Trophoblast cell (in vitro differentiated cells and primary cell): ENCODE measurements around the gene NFAT5.

Source experiments
- DNase-seq, 2 donors: peaks; one replicate each; pipeline ENCODE4 v3.0.0-alpha.2; 2016
- H2AFZ ChIP-seq: 2 replicates; pipeline ENCODE4 v1.6.1; 2013; ENCODE audit warnings: low read length, moderate library complexity, mild to moderate bottlenecking; ENCODE audit not compliant: insufficient read depth, poor library complexity
- H2AK5ac ChIP-seq: 2 replicates; pipeline ENCODE4 v1.6.1; 2013; ENCODE audit warnings: mild to moderate bottlenecking, low read length
- H2BK120ac ChIP-seq: 2 replicates; pipeline ENCODE4 v1.6.1; 2013; ENCODE audit warnings: low read length, mild to moderate bottlenecking, moderate library complexity; ENCODE audit not compliant: insufficient read depth, poor library complexity
- H2BK12ac ChIP-seq: 2 replicates; pipeline ENCODE4 v1.6.1; 2013; ENCODE audit warnings: mild to moderate bottlenecking, low read length, moderate library complexity
- H2BK5ac ChIP-seq: 2 replicates; pipeline ENCODE4 v1.6.1; 2013; ENCODE audit warnings: low read length, low read depth, moderate library complexity, mild to moderate bottlenecking; ENCODE audit not compliant: poor library complexity
- H3K14ac ChIP-seq: 2 replicates; pipeline ENCODE4 v1.6.1; 2013; ENCODE audit warnings: mild to moderate bottlenecking, low read length
- H3K18ac ChIP-seq: 2 replicates; pipeline ENCODE4 v1.6.1; 2013; ENCODE audit warnings: mild to moderate bottlenecking, low read length
- H3K23ac ChIP-seq: 2 replicates; pipeline ENCODE4 v1.6.1; 2013; ENCODE audit warnings: low read length
- H3K27ac ChIP-seq: 2 replicates; pipeline ENCODE4 v1.5.1; 2013; ENCODE audit warnings: low read depth, mild to moderate bottlenecking, inconsistent platforms, low read length, moderate library complexity
- H3K27me3 ChIP-seq: 2 replicates; pipeline ENCODE4 v1.6.1; 2013; ENCODE audit warnings: inconsistent platforms, mild to moderate bottlenecking, low read length, moderate library complexity; ENCODE audit not compliant: insufficient read depth
- H3K36me3 ChIP-seq, 2 experiments: 1 replicate in 1 of 2; 2 replicates in 1 of 2; pipeline ENCODE4 v1.6.1; 2013; ENCODE audit warnings: low read length in 2 of 2, mild to moderate bottlenecking in 2 of 2, moderate library complexity in 1 of 2; ENCODE audit not compliant: insufficient read depth in 2 of 2, control insufficient read depth in 1 of 2
- H3K4ac ChIP-seq: 2 replicates; pipeline ENCODE4 v1.6.1; 2013; ENCODE audit warnings: low read depth, mild to moderate bottlenecking, low read length, moderate library complexity
- H3K4me1 ChIP-seq, 2 experiments: 1 replicate in 1 of 2; 2 replicates in 1 of 2; pipeline ENCODE4 v1.6.1; 2013; ENCODE audit warnings: low read length in 2 of 2, mild to moderate bottlenecking in 2 of 2, moderate library complexity in 1 of 2; ENCODE audit not compliant: insufficient read depth in 2 of 2, control insufficient read depth in 1 of 2
- H3K4me2 ChIP-seq: 2 replicates; pipeline ENCODE4 v1.6.1; 2013; ENCODE audit warnings: inconsistent platforms, mild to moderate bottlenecking, low read length, moderate library complexity
- H3K4me3 ChIP-seq: 2 replicates; pipeline ENCODE4 v1.5.1; 2013; ENCODE audit warnings: mild to moderate bottlenecking, low read depth, low read length, inconsistent platforms
- H3K79me1 ChIP-seq: one replicate; pipeline ENCODE4 v1.6.1; 2013; ENCODE audit warnings: low read length
- H3K79me2 ChIP-seq: 2 replicates; pipeline ENCODE4 v1.6.1; 2013; ENCODE audit warnings: low read length, mild to moderate bottlenecking; ENCODE audit not compliant: control insufficient read depth, insufficient read depth, poor library complexity
- H3K9ac ChIP-seq: 2 replicates; pipeline ENCODE4 v1.6.1; 2013; ENCODE audit warnings: mild to moderate bottlenecking, low read length
- H3K9me3 ChIP-seq: 2 replicates; pipeline ENCODE4 v1.6.1; 2013; ENCODE audit warnings: low read depth, mild to moderate bottlenecking, control low read depth, inconsistent platforms, low read length; ENCODE audit not compliant: insufficient read depth
- H4K12ac ChIP-seq: 2 replicates; pipeline ENCODE4 v1.6.1; 2013; ENCODE audit warnings: low read depth, mild to moderate bottlenecking, low read length, moderate library complexity
- H4K8ac ChIP-seq: 2 replicates; pipeline ENCODE4 v1.6.1; 2013; ENCODE audit warnings: low read depth, mild to moderate bottlenecking, low read length, moderate library complexity
- H4K91ac ChIP-seq: one replicate; pipeline ENCODE4 v1.6.1; 2013; ENCODE audit warnings: low read depth, mild to moderate bottlenecking, low read length, moderate library complexity
- WGBS: extraction: QIAGEN DNeasy Blood & Tissue Kit; methylation state at CpG from one replicate; pipeline ENCODE4 v1.1.7; 2013; ENCODE audit warnings: missing lambda C conversion rate; ENCODE audit not compliant: insufficient read length, insufficient coverage; ENCODE audit errors: extremely low coverage; 5-methylcytosine and 5-hydroxymethylcytosine counted together

The NFAT5 gene

DNA sequence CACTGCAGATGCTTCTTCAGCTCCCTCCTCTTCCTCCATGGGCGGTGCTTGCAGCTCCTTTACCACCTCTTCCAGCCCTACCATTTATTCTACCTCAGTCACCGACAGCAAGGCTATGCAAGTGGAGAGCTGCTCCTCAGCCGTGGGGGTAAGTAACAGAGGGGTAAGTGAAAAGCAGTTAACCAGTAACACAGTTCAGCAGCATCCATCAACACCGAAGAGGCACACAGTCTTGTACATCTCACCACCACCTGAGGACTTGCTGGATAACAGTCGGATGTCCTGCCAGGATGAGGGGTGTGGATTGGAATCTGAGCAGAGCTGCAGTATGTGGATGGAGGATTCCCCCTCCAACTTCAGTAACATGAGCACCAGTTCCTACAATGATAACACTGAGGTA lies 81.3 kb downstream of the NFAT5 start:
- Histone ChIP-seq H3K36me3 (peaks cover 6% of the 10 kb centered on the region in 2 experiments), H3K23ac (peak overlapping the region; percentile 37), H2AK5ac (no peak overlapping the region), H3K9me3 (no peaks in the 10 kb centered on the region), H3K79me1 (no peaks in the 10 kb centered on the region), H4K91ac (no peak overlapping the region), H2BK5ac (no peak overlapping the region), H2BK12ac (no peak overlapping the region), H2AFZ (no peak overlapping the region), H3K14ac (no peak overlapping the region), H3K9ac (peak overlapping the region; percentile 57), H3K27me3 (no peaks in the 10 kb centered on the region), H3K27ac (no peak overlapping the region), H3K4me1 (no peaks in the 10 kb centered on the region), H3K4ac (no peak overlapping the region), H3K4me2 (no peak overlapping the region), H3K18ac (no peak overlapping the region), H4K12ac (no peak overlapping the region), H3K4me3 (peak overlapping the region; percentile 12), H4K8ac (no peak overlapping the region), H2BK120ac (no peak overlapping the region), H3K79me2 (no peaks in the 10 kb centered on the region)
- WGBS, result no CpG with 5 or more reads among the region's 5 CpGs
- no peak for DNase-seq

DNA sequence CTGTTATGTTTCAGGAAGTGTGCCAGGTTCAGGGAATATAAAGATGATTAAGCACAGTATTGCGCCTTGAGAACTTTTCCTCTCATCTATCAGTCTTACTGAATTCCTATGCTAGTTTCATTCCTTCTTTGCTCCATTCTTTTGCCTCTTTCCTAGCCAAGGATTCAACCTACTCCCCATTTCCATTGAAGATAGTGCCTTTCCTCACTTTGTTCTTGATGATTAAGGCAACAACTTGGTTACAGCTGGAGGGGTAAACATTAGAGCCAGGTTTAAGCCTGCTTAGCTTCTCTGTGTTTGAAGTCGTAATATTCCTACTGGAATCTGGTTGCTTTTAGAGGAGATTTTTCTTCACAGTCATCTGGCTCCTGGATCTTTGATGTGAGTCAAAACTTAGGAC lies 85.5 kb downstream of the NFAT5 start:
- Histone ChIP-seq H3K36me3 (peaks cover 12% of the 10 kb centered on the region in 2 experiments), H3K14ac (no peak overlapping the region), H3K4me1 (no peaks in the 10 kb centered on the region), H2AK5ac (no peak overlapping the region), H3K79me1 (no peaks in the 10 kb centered on the region), H3K18ac (no peak overlapping the region), H3K9ac (no peak overlapping the region), H3K27ac (no peak overlapping the region), H3K79me2 (no peaks in the 10 kb centered on the region), H3K4me2 (no peak overlapping the region), H3K9me3 (no peaks in the 10 kb centered on the region), H2BK5ac (no peak overlapping the region), H3K4me3 (no peak overlapping the region), H2BK120ac (no peak overlapping the region), H3K23ac (no peak overlapping the region), H2BK12ac (no peak overlapping the region), H4K8ac (no peak overlapping the region), H4K12ac (no peak overlapping the region), H3K4ac (no peak overlapping the region), H4K91ac (no peak overlapping the region), H3K27me3 (no peaks in the 10 kb centered on the region), H2AFZ (no peak overlapping the region)
- DNase-seq, result no peak
- no CpG with 5 or more reads among the region's 2 CpGs for WGBS

DNA sequence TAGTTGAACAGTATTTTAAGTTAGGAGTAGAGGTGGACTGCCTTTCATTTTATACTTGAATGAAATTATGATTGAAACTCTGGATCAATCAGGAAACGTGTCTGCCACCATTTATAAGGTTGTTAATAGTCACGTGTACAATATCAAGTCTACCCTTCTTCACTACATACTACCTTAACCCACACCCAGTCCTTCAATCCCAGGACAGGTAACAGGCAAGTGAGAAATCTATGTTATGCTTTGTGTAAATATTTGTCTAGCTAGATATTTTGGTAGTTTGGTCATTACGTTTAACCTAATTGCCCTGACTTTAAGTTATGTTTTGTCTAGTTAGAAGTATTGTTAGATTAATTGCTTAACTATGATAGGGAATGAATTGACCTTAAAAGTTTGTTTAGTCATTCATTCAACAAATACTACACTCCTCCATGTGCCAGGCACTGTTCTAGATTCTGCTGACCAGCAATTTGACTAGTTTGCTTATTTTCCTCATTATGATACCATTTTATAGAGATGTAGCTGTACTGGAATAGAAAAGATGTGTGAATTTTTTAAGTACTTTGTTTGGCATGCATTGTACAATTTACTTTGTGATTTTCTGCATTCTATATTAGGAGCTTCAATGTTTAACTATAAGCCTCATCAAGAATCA lies 88.6 kb downstream of the NFAT5 start:
- Histone ChIP-seq H2BK120ac (no peak overlapping the region), H2BK5ac (no peak overlapping the region), H3K23ac (no peak overlapping the region), H3K14ac (no peak overlapping the region), H3K9me3 (no peaks in the 10 kb centered on the region), H3K27ac (no peak overlapping the region), H3K79me2 (no peaks in the 10 kb centered on the region), H2AFZ (no peak overlapping the region), H3K27me3 (no peaks in the 10 kb centered on the region), H3K36me3 (peaks cover 12 to 22% of the 10 kb centered on the region in 2 experiments), H3K18ac (no peak overlapping the region), H3K79me1 (no peaks in the 10 kb centered on the region), H3K9ac (no peak overlapping the region), H3K4ac (no peak overlapping the region), H3K4me1 (no peaks in the 10 kb centered on the region), H2BK12ac (no peak overlapping the region), H3K4me3 (no peak overlapping the region), H2AK5ac (no peak overlapping the region), H4K8ac (no peak overlapping the region), H3K4me2 (no peak overlapping the region), H4K12ac (no peak overlapping the region), H4K91ac (no peak overlapping the region)
- WGBS, result no CpG with 5 or more reads among the region's 3 CpGs
- DNase-seq, result no peak

DNA sequence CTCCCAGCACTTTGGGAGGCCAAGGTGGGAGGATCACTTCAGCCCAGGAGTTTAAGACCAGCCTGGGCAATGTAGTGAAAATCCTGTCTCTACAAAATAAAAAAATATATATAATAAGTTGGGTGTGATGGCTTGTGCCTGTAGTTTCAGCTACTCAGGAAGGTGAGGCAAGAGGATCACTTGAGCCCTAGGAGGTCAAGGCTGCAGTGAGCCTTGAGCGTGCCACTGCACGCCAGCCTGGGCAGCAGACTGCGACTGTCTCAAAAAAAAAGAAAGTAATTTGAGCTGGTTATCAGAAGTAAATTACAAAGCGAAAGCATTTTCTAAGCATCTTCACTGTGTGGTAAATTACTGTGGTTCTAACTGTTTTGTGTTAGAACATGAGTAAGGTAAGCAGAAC lies 94.4 kb downstream of the NFAT5 start:
- Histone ChIP-seq H2BK5ac (no peak overlapping the region), H4K12ac (no peak overlapping the region), H2BK12ac (no peak overlapping the region), H3K9ac (no peak overlapping the region), H3K23ac (no peak overlapping the region), H3K36me3 (peaks cover 17 to 26% of the 10 kb centered on the region in 2 experiments), H3K79me2 (no peaks in the 10 kb centered on the region), H3K18ac (no peak overlapping the region), H3K27ac (no peak overlapping the region), H4K8ac (no peak overlapping the region), H3K4me2 (no peak overlapping the region), H2BK120ac (no peak overlapping the region), H3K4me1 (no peaks in the 10 kb centered on the region), H2AFZ (no peak overlapping the region), H3K14ac (no peak overlapping the region), H3K27me3 (no peaks in the 10 kb centered on the region), H4K91ac (no peak overlapping the region), H3K4ac (no peak overlapping the region), H2AK5ac (no peak overlapping the region), H3K9me3 (no peaks in the 10 kb centered on the region), H3K4me3 (no peak overlapping the region), H3K79me1 (no peaks in the 10 kb centered on the region)
- DNase-seq, result no peak
- WGBS, result no CpG with 5 or more reads among the region's 4 CpGs
